WERI-Rb-1 (cell line): ENCODE results near the gene PRDM12.

Source experiments
- DNase-seq: peaks from one replicate; pipeline ENCODE4 v3.0.0-alpha.2; 2020
- H3K27ac ChIP-seq: fragments of 250-450 bp; sonication (Bioruptor Pico); 2 replicates; pipeline ENCODE4 v1.5.1; 2020; ENCODE audit warnings: mild to moderate bottlenecking, moderate library complexity
- H3K27me3 ChIP-seq: fragments of 250-450 bp; sonication (Bioruptor Pico); 2 replicates; pipeline ENCODE4 v1.5.1; 2021; ENCODE audit warnings: mild to moderate bottlenecking, low read depth, moderate library complexity; ENCODE audit not compliant: insufficient read depth, severe bottlenecking
- H3K36me3 ChIP-seq: fragments of 250-450 bp; sonication (Bioruptor Pico); 2 replicates; pipeline ENCODE4 v1.5.1; 2020; ENCODE audit warnings: mild to moderate bottlenecking, moderate library complexity
- H3K4me3 ChIP-seq: 2 replicates; pipeline ENCODE4 v1.5.1; 2011; ENCODE audit warnings: low read depth, mild to moderate bottlenecking, control low read depth, low read length
- H3K9me3 ChIP-seq: fragments of 250-450 bp; sonication (Bioruptor Pico); 2 replicates; pipeline ENCODE4 v1.5.1; 2021; ENCODE audit warnings: mild to moderate bottlenecking, moderate library complexity; ENCODE audit not compliant: severe bottlenecking
- TF ChIP-seq, protein P1 (sequence below): IDR thresholded peaks from 2 replicates; pipeline ENCODE4 v1.5.1; 2011; ENCODE audit warnings: low read depth, mild to moderate bottlenecking, control low read depth, inconsistent platforms, low read length

Gene PRDM12

DNA sequence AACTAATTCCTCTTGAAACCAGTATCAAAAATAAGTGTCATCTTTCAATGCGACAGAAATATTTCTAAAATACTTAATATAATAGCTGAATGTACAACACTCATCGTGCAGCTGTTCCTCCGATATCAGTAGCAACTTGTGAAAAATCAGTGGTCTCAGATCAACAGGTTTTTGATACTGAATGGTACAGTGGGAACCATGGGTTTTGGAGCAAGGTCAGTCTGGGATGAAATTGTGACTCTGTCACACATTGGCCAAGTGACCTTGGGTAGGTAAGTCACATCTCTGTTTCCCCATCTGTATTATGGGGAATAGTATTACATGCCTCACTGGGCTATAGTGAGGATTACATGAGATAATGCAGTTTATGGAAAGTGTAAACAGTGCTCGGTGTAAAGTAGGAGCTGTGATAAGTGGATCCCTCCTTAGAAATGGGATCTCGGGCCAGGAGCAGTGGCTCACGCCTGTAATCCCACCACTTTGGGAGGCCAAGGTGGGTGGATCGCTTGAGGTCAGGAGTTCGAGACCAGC lies 46.5 kb downstream of the PRDM12 start:
- no peak overlapping the region for H3K27ac ChIP-seq
- TF ChIP-seq, protein P1, sequence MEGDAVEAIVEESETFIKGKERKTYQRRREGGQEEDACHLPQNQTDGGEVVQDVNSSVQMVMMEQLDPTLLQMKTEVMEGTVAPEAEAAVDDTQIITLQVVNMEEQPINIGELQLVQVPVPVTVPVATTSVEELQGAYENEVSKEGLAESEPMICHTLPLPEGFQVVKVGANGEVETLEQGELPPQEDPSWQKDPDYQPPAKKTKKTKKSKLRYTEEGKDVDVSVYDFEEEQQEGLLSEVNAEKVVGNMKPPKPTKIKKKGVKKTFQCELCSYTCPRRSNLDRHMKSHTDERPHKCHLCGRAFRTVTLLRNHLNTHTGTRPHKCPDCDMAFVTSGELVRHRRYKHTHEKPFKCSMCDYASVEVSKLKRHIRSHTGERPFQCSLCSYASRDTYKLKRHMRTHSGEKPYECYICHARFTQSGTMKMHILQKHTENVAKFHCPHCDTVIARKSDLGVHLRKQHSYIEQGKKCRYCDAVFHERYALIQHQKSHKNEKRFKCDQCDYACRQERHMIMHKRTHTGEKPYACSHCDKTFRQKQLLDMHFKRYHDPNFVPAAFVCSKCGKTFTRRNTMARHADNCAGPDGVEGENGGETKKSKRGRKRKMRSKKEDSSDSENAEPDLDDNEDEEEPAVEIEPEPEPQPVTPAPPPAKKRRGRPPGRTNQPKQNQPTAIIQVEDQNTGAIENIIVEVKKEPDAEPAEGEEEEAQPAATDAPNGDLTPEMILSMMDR: no peak
- no peak overlapping the region for H3K4me3 ChIP-seq
- peaks cover 31% of the 10 kb centered on the region for H3K36me3 ChIP-seq
- no peaks in the 10 kb centered on the region for H3K9me3 ChIP-seq
- DNase-seq: no peak
- no peaks in the 10 kb centered on the region for H3K27me3 ChIP-seq

DNA sequence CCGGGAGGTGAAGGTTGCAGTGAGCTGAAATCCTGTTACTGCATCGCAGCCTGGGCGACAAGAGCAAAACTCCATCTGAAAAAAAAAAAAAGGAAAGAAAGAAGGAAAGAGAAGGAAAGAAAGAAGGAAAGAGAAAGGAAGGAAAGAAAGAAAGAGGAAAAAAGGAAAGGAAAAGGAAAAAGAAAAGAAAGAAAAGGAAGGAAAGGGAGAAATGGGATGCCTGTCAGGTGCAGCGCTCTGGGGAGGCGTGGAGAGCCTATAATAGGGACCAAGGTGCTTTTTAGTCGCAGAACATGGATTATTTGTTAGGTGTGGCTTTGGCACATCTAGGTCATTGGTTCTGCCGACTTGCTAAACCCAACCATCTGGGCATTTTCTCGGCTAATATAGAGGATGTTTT lies 47.1 kb downstream of the PRDM12 start:
- Histone ChIP-seq H3K4me3 (no peak overlapping the region), H3K9me3 (no peaks in the 10 kb centered on the region), H3K36me3 (peaks cover 27% of the 10 kb centered on the region), H3K27ac (no peak overlapping the region), H3K27me3 (no peaks in the 10 kb centered on the region)
- TF ChIP-seq, protein P1: no peak
- DNase-seq: no peak

DNA sequence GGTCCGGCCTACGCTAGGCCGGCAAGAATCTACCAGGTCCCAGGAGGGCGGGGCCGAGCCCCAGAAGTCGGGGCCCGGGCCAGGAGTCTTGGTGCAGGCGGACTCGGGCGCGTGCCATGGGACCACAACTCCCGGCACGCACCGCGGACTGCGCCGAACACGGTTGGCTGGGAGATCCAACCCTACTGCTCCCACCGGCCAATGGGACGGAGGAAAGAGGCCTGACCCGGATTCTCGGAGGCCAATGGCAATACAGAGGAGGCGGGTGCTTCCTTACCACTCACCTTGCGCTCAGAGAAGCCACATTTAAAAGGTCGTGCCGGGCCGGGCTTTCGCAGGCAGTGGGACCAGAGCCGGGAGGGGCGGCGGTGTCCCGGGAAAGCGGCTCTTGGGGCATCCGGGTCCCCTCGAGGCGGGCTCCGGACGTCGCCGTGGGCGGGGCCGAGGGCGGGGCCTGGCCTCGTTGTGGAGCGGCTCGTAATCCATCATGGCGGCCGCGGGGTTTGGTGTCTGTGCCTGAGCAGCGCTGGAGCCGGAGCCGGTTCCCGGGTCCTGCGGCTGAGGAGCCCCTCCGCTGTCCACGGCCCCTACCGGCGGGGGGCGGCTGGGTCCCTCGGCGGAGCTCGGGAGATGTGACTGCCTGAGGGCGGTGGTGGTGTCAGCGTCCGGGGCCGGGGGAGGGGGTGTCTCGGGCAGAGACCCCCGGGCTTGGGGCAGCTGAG lies 48.3 kb downstream of the PRDM12 start:
- Histone ChIP-seq H3K27ac (peak overlapping the region; percentile 100), H3K36me3 (peaks cover 22% of the 10 kb centered on the region), H3K27me3 (no peaks in the 10 kb centered on the region), H3K4me3 (peak overlapping the region; percentile 85), H3K9me3 (no peaks in the 10 kb centered on the region)
- TF ChIP-seq, protein P1: no peak
- DNase-seq: peak; percentile 99

DNA sequence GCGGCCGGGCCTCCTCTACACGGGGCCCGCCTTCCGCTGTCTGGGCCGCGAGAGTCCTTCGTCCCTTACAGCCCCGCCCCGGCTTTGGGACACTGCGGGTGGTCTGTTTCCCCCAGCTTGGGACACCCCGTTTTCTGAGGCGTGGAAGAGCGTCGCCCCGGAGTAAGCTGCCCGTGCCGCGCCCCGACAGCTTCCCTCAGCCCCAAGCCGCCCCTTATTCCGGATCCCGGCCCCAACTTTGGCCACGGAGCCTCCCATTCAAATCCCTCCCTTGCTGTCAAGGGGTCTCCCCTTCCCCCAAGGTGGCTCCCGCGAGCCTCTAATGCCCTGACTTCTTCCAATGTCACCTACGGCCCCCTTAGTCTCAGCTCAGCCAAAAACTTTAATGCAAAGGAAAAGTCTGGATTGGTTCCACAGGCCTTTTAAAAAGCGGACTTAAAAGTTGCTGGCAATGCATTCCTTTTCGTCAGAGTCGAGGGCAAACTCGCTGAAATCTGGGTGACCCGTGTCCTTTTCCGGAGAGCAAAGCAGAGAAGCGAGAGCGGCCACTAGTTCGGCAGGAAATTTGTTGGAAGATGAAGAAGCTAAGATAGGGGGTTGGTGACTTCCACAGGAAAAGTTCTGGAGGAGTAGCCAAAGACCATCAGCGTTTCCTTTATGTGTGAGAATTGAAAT lies 49.0 kb downstream of the PRDM12 start:
- TF ChIP-seq, protein P1: no peak
- no peak for DNase-seq
- Histone ChIP-seq H3K36me3 (peaks cover 15% of the 10 kb centered on the region), H3K27ac (peak overlapping the region; percentile 100), H3K4me3 (peak overlapping the region; percentile 85), H3K27me3 (no peaks in the 10 kb centered on the region), H3K9me3 (no peaks in the 10 kb centered on the region)

DNA sequence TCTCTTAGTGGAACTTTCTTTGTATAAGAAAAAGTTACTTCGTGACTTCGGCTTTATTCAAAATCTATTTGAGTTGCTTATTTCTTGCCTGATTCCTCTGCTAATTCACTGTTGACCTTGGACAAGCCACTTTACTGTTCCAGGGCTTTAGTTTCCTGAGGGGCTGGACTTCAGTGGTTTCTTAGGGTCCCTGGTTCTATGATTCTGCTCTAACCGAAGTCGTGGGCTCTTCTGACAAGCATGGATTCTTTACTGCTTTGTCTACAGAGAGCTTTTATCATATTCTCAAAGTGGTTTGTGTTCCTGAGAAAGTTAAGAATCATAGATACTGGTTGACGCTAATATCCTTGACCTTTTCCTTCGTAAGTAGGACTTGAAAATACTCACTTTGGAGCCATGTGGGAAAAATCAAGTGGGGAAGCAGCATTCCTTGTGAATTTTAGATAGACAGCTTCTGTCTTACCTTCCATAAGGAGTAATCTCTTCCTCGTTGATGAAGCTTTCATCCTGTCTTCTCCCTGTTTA lies 50.3 kb downstream of the PRDM12 start:
- H3K27ac ChIP-seq: no peak overlapping the region
- H3K9me3 ChIP-seq: no peaks in the 10 kb centered on the region
- H3K4me3 ChIP-seq: no peak overlapping the region; the same call in 1 of the 2 replicates
- no peak for DNase-seq
- TF ChIP-seq, protein P1: no peak
- H3K36me3 ChIP-seq: peaks cover 7% of the 10 kb centered on the region
- no peaks in the 10 kb centered on the region for H3K27me3 ChIP-seq
